ENCODE results near the gene DLX2.
"Not testable (repeated sequence)": the region's sequence is repeated elsewhere in the genome, so short reads cannot be mapped to it uniquely, and the experiment has no call there.

The DLX2 gene

GRCh38 chr2:172083628-172084394, 18.9 kb downstream of the DLX2 start:
- no peak for DNase-seq
- no peak for ATAC-seq

GRCh38 chr2:172082944-172083627, 19.6 kb downstream of the DLX2 start:
- DNase-seq (no peak), ATAC-seq (no peak)

GRCh38 chr2:172082105-172082943, 20.4 kb downstream of the DLX2 start:
- ATAC-seq (no peak), DNase-seq (no peak)

GRCh38 chr2:172081221-172082022, 21.3 kb downstream of the DLX2 start:
- DNase-seq (no peak), ATAC-seq (no peak)

- no peak for ATAC-seq
- DNase-seq: no peak
Observed at GRCh38 chr2:172080641-172081220, 22.0 kb downstream of the DLX2 start.

GRCh38 chr2:172079838-172080640, 22.7 kb downstream of the DLX2 start:
- ATAC-seq: no peak

GRCh38 chr2:172079416-172079815, 23.3 kb downstream of the DLX2 start:
- ATAC-seq (no peak), DNase-seq (no peak)

More at GRCh38 chr2:172079838-172080640, 22.7 kb downstream of the DLX2 start:
- no peak for DNase-seq

- ATAC-seq (no peak), DNase-seq (no peak)
Observed at GRCh38 chr2:172074254-172074653, 28.4 kb downstream of the DLX2 start.

GRCh38 chr2:172073518-172073917, 29.2 kb downstream of the DLX2 start:
- DNase-seq (no peak), ATAC-seq (no peak)

- DNase-seq (no peak), ATAC-seq (no peak)
Observed at GRCh38 chr2:172072706-172073105, 30.0 kb downstream of the DLX2 start.

GRCh38 chr2:172072303-172072702, 30.4 kb downstream of the DLX2 start:
- ATAC-seq (no peak), DNase-seq (no peak)

- DNase-seq (no peak), ATAC-seq (no peak)
Observed at GRCh38 chr2:172070936-172071335, 31.8 kb downstream of the DLX2 start.

GRCh38 chr2:172067905-172068304, 34.8 kb downstream of the DLX2 start:
- DNase-seq, ATAC-seq: not testable (repeated sequence)

GRCh38 chr2:172066394-172066886, 36.3 kb downstream of the DLX2 start:
- no peak for DNase-seq
- ATAC-seq: no peak

GRCh38 chr2:172065111-172065510, 37.6 kb downstream of the DLX2 start:
- DNase-seq (no peak), ATAC-seq (no peak)

- no peak for ATAC-seq
- DNase-seq: no peak
Observed at GRCh38 chr2:172063446-172063845, 39.3 kb downstream of the DLX2 start.

- ATAC-seq (no peak), DNase-seq (no peak)
Observed at GRCh38 chr2:172062402-172063004, 40.2 kb downstream of the DLX2 start.

GRCh38 chr2:172060118-172060517, 42.6 kb downstream of the DLX2 start:
- not testable (repeated sequence) for DNase-seq, ATAC-seq

GRCh38 chr2:172058660-172059059, 44.0 kb downstream of the DLX2 start:
- no peak for ATAC-seq
- DNase-seq: no peak

- ATAC-seq (no peak), DNase-seq (no peak)
Observed at GRCh38 chr2:172056293-172056692, 46.4 kb downstream of the DLX2 start.

Data from stimulated activated naive CD8-positive, alpha-beta T cell treated with anti-CD3 and anti-CD28 coated beads, Interleukin-15, Interleukin-2, amounts not matched to agents 100 U/mL and 50 U/mL, for 24 hours (primary cell).